ENCODE results near the gene DYRK3. TPM values are rescaled to one million over a fixed set of nuclear protein-coding genes. Genes with fewer than 3 reads are reported as not detected.
A peak's percentile ranks its signal among the peaks of the same experiment; 100 is the strongest.

The DYRK3 gene
- total RNA-seq, 4 donors from 2014 or later: 14.3 to 73.3 (median 39.4) TPM

- ATAC-seq (ENCODE audit: low FRiP score) (no peak), DNase-seq (ENCODE audit: low spot score) (no peak)
- TF ChIP-seq CTCF (IDR thresholded peaks at IDR 0.05): no peak
These were observed 48.0 kb downstream of the DYRK3 start for GRCh38 chr1:206683313-206683712.

DNA sequence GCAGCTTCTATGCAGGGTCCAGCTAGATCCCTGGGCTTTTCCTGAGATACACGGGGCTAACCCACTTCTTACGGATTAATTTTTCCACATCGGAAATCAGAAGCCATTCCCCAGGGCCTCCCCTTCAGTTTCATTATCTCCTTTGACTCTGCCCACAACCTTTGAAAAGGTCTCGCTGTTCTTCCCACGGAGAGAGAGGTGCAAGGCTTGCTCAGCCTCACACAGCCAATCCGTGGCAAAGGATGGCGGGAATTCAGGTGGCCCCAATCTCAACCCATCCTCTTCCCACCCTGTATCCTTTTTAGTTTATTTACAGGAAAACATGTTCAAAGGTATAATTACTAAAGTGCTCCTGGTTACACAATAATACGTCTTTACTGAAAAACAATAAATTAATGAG lies 48.7 kb downstream of the DYRK3 start:
- ATAC-seq (ENCODE audit: low FRiP score) (no peak), DNase-seq (ENCODE audit: low spot score) (no peak)
- TF ChIP-seq CTCF (IDR thresholded peaks at IDR 0.05): no peak

- no peak for TF ChIP-seq CTCF (IDR thresholded peaks at IDR 0.05)
- ATAC-seq (ENCODE audit: low FRiP score) (peak; percentile 79), DNase-seq (ENCODE audit: low spot score) (peak; percentile 78)
These were observed 49.4 kb downstream of the DYRK3 start, which contains the start of gene MAPKAPK2 for GRCh38 chr1:206684478-206685333. MAPKAPK2 (plus strand) TSS chr1:206684905; CDS start chr1:206685230, 325 bp downstream.

DNA sequence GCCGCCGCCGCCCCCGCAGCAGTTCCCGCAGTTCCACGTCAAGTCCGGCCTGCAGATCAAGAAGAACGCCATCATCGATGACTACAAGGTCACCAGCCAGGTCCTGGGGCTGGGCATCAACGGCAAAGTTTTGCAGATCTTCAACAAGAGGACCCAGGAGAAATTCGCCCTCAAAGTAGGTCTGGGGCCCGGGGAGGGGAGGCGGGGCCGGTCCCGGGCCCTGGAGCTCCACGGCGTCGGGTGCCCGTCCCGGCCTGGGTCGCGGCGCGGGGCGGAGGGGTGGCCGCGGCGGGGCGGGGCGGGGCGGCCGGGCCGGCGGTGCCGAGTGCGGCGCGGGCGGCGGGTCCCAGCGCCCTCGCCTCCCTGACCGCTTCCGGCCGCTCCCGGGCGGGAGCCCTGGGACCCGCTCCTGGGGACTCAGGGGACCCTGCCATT lies 50.0 kb downstream of the DYRK3 start:
- TF ChIP-seq CTCF (IDR thresholded peaks at IDR 0.05): no peak
- peak; percentile 37 for ATAC-seq (ENCODE audit: low FRiP score)
- DNase-seq (ENCODE audit: low spot score): no peak

DNA sequence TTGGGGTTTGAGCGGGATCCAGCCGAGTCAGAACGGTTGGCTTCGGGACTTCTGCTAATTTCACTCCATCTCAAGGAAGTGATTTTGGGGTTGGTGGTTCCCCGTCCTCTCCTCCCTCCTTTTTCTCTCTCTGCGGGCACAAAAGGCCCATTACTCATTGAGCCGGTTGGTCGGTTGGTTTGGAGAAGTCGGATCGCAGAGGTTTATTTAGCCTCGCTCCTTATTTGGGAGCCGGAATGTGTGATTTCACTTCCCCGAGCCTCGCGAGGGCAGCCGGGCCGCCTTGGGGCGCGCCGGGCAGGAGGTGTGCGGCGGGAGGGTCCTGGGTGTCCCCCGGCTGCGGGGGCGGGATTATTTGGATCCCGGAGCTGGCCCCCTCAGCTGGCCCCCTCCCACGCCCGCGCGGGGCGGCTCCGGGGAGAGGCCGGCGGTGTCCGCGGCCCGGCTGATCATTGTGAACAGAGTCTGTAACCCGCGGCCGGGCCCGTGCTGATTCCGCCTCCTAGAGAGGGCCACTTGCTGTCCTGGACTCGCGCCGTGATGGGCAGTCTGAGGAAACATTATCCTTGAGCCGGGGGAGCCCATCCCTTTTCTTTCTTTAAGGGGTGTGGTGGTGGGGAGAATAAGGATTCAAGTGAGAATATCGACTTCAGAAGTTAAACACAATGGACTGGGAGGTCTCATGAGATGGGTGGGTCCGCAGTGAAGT lies 50.6 kb downstream of the DYRK3 start:
- ATAC-seq (ENCODE audit: low FRiP score): peak; percentile 22

More for the DNA sequence above, 50.6 kb downstream of the DYRK3 start:
- no peak for DNase-seq (ENCODE audit: low spot score)
- TF ChIP-seq CTCF (IDR thresholded peaks at IDR 0.05): no peak
